Esophagus (tissue), 2 donors: ENCODE data around the gene S100A10. TPM values are rescaled to one million over a fixed set of nuclear protein-coding genes. Genes with fewer than 3 reads are reported as not detected.

Source experiments
- H3K27ac ChIP-seq, 2 donors: one replicate each; pipeline ENCODE4 v1.5.1; 2013; ENCODE audit warnings: low read depth in 2 of 2, mild to moderate bottlenecking in 2 of 2, inconsistent platforms in 1 of 2, low read length in 1 of 2, moderate library complexity in 1 of 2
- H3K27me3 ChIP-seq, 2 donors: one replicate each; pipeline ENCODE4 v1.6.1; 2013; ENCODE audit warnings: low read length in 2 of 2, control low read depth in 1 of 2, mild to moderate bottlenecking in 1 of 2; ENCODE audit not compliant: insufficient read depth in 2 of 2, control insufficient read depth in 1 of 2
- H3K36me3 ChIP-seq, 2 donors: one replicate each; pipeline ENCODE4 v1.6.1; 2013; ENCODE audit warnings: low read length in 1 of 2; ENCODE audit not compliant: control insufficient read depth in 2 of 2, insufficient read depth in 2 of 2
- H3K4me1 ChIP-seq, 2 donors: one replicate each; pipeline ENCODE4 v1.6.1; 2013; ENCODE audit warnings: low read length in 1 of 2; ENCODE audit not compliant: control insufficient read depth in 2 of 2, insufficient read depth in 2 of 2
- H3K4me3 ChIP-seq, 2 donors: one replicate each; pipeline ENCODE4 v1.5.1; 2013; ENCODE audit warnings: low read length in 2 of 2, mild to moderate bottlenecking in 2 of 2, low read depth in 1 of 2, moderate library complexity in 1 of 2
- H3K9me3 ChIP-seq, 2 donors: one replicate each; pipeline ENCODE4 v1.6.1; 2013; ENCODE audit warnings: mild to moderate bottlenecking in 2 of 2, low read depth in 1 of 2, low read length in 1 of 2, moderate library complexity in 1 of 2; ENCODE audit not compliant: control insufficient read depth in 2 of 2, insufficient read depth in 1 of 2
- WGBS, 2 donors: extraction: QIAGEN DNeasy Blood & Tissue Kit; methylation state at CpG; one replicate each; pipeline ENCODE4 v1.1.7; 2013; 5-methylcytosine and 5-hydroxymethylcytosine counted together
- polyA plus RNA-seq, 2 donors: library from polyadenylated mRNA; stranded (reverse); fragments of 200-250 nt; gene quantifications; one replicate each; pipeline ENCODE4 v1.2.3, GENCODE V29; 2013
- donor health status: healthy with polysubstance abuse.
- donor health status: Bipolar disorder and iron deficiency.

S100A10 gene
- polyA plus RNA-seq, 2 donors, result 1,247 to 2,455 TPM

DNA sequence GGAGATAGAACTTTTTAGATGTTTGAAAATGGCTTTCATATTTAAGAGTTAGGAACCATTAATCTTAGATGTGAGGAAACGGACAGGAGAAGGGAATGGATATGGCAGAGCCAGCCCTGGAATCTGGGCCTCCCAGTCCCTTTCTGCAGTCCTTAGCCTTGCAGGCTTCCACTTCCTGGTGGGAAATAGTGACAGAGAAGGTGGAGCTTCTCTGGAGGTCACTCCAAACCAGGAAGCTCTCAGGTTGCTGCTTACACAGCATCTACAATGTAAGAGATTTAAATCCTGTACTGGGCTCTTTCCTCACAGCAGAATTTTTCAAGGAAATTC is 40.6 kb upstream of the S100A10 start:
- Histone ChIP-seq H3K36me3 (peaks cover 10 to 19% of the 10 kb centered on the region in 2 donors), H3K27me3 (no peaks in the 10 kb centered on the region), H3K27ac (peak overlapping the region; percentile 91 to 93), H3K9me3 (no peaks in the 10 kb centered on the region), H3K4me1 (no peaks in the 10 kb centered on the region), H3K4me3 (peak overlapping the region; percentile 43 to 93)
- WGBS, 2 donors, result 34 to 50% methylated on average over 1 of the region's 1 CpG

DNA sequence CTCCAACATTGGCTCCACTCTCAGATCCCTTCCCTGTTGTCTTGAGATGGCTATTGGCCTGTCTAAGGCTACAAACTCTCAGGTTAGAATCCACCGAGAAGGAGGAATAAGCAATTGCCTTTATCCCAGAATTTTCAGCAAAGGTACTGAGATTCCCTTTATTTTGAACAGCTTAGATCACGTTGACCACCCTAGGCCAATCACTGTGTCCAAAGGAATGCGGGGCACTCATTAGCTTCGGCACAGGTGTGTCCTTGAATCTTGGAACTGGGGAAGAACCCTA is 36.2 kb upstream of the S100A10 start:
- Histone ChIP-seq H3K4me1 (no peaks in the 10 kb centered on the region), H3K27ac (peak overlapping the region; percentile 7 to 78), H3K27me3 (no peaks in the 10 kb centered on the region), H3K9me3 (no peaks in the 10 kb centered on the region), H3K36me3 (peaks cover 10 to 19% of the 10 kb centered on the region in 2 donors), H3K4me3 (no peak overlapping the region)
- WGBS, 2 donors, result 89 to 90% methylated on average over 4 of the region's 4 CpGs

DNA sequence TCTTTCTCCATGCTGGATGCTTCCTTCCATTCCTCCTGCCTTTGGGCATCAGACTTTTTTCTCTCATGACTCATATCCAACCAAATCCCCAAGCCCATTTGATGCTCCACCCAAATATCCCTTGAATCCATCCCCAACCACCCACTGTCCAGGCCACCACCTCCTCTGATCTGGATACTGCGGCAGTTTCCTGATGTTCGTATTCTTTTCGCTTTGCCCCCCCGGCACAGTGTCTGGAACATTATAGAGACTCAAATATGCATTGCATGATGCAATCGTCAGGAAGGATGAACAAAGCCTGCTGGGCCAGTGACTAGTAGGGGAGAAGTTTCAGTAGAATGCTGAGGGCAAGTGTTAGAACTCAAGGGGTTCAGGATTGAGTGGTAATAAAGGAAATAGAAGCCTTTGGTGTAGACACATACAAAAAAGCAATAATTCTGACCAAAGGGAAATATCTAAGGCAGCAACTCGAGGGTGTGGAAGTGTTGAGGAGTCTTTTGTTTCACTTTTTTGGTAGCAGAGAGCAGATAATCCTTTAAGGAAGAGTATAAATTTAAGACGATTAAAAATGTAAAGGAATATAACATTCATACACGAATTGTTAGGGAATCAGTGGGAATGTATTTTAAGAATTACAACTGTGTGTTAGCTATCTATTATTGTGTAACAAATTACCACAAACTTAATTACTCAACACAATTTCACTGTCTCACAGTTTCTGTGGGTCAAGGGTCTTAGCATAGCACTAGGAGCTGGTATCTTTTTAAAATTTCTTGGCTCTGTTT is 35.7 kb upstream of the S100A10 start:
- Histone ChIP-seq H3K27ac (peak overlapping the region; percentile 55 to 78), H3K27me3 (no peaks in the 10 kb centered on the region), H3K36me3 (peaks cover 10 to 19% of the 10 kb centered on the region in 2 donors), H3K9me3 (no peaks in the 10 kb centered on the region), H3K4me3 (no peak overlapping the region), H3K4me1 (no peaks in the 10 kb centered on the region)
- 66 to 82% methylated on average over 8 of the region's 8 CpGs for WGBS, 2 donors

DNA sequence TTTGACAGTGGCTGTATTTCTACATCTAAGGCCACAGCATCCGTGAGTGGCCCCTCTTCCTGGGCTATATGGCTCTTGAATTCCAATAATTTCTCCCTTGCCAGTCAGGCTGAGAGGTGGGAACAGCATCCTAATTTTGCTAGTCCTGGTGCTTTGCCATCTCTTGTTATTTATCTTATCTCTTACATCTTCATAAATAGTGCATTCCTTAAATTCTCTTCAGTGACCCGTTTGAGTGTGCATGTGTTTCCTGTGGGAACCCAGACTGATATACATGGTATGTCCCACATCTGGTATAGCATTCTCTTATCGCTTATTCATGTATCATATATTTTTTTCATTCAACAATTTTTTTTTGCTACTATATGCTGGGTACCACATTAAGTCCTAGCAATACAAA is 33.2 kb upstream of the S100A10 start:
- Histone ChIP-seq H3K4me1 (peaks cover 3 to 11% of the 10 kb centered on the region in 2 donors), H3K27ac (no peak overlapping the region), H3K27me3 (no peaks in the 10 kb centered on the region), H3K9me3 (no peaks in the 10 kb centered on the region), H3K4me3 (no peak overlapping the region), H3K36me3 (peaks cover 0 to 3% of the 10 kb centered on the region in 2 donors)
- 61 to 63% methylated on average over 3 of the region's 3 CpGs for WGBS, 2 donors

DNA sequence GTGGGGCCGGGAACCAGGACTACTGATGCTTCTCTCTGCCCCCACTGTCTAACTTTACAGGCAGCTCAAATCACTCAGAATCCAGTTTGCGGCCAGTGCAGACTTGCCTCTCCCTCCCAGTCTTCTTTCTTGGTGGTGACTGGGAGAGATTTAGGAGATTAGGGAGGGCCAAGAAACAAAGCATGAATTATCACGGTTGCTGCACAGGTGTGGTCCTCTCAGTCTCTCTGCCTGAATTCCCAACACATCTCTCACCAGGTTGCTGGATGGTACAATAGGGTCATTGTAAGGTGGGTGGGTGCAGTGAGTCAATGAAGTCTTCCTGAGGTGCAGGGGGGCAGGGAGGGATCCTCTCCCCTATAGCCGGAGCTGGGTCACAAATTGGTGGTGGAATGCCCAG is 30.6 kb upstream of the S100A10 start:
- peak overlapping the region; percentile 91 to 92 for H3K27ac ChIP-seq

DNA sequence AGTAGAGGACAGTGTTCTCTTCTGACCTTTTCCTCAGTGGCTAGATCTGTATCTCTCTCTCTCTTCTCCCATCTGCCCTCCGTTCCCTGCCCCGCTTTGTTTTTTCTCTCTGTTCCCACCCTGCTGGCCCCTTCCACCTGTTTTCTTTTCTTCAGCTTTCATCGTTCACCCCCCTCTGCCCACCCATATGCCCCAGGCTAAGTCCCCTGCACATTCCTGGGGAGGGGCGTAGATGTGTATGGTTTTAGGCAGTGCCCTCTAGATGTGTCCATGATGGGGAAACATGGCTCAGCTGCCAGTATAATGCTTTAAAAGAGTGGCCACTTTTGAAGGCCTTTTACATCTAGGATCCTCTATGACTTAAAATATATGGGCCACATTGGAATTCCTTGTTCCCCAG is 29.6 kb upstream of the S100A10 start:
- Histone ChIP-seq H3K36me3 (no peaks in the 10 kb centered on the region), H3K27ac (peak overlapping the region; percentile 91 to 92), H3K9me3 (no peaks in the 10 kb centered on the region), H3K4me1 (peaks cover 3 to 11% of the 10 kb centered on the region in 2 donors), H3K4me3 (no peak overlapping the region), H3K27me3 (no peaks in the 10 kb centered on the region)
- 76 to 86% methylated on average over 4 of the region's 4 CpGs for WGBS, 2 donors

More for the DNA sequence above, 30.6 kb upstream of the S100A10 start:
- H3K4me3 ChIP-seq, result no peak overlapping the region
- WGBS, 2 donors, result 51% methylated on average over 4 of the region's 4 CpGs
- H3K27me3 ChIP-seq, result no peaks in the 10 kb centered on the region
- H3K36me3 ChIP-seq, result no peaks in the 10 kb centered on the region
- peaks cover 3 to 11% of the 10 kb centered on the region in 2 donors for H3K4me1 ChIP-seq
- H3K9me3 ChIP-seq, result no peaks in the 10 kb centered on the region

DNA sequence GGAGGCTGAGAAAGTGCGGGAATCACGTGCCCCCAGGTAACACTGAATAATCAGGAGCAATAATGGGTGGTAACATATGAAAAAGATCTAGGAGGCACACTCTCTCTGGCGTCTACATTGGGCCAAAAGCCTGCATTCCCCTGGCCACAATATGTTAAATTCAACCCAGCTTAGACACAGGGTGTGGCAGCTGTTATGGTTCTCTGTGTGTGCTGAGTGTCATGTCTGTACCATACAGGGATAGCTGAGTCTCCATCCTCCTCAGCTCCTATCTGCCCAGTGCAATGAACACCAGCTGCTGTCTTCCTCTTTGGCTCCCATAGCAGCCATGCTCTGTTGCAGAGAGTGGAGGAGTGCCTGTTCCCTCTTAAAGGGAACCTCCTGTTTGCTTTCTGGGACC is 28.8 kb upstream of the S100A10 start:
- Histone ChIP-seq H3K27me3 (no peaks in the 10 kb centered on the region), H3K36me3 (no peaks in the 10 kb centered on the region), H3K9me3 (no peaks in the 10 kb centered on the region), H3K27ac (peak overlapping the region; percentile 76 to 91), H3K4me3 (no peak overlapping the region), H3K4me1 (peaks cover 3 to 11% of the 10 kb centered on the region in 2 donors)
- WGBS, 2 donors, result 46 to 49% methylated on average over 3 of the region's 3 CpGs

DNA sequence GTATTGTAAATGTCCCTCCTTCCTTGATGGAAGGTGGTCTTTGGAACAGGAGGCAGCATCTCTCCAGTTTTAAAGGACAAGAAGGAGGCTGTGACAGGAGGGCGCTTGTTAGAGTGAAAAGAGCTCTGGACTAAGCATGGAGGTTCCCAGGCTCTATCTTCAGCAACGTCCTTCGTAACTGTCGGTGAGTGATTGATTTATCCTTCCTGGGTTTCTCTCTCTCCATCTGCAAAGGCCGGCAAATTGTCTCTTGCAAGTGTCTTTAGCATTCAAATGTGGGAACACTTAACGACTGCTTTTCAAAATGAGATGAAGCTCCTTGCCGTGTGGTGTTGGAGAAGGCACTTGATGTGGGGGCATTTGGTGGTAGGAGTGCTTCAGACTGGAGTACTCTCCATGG is 27.9 kb upstream of the S100A10 start:
- WGBS, 2 donors, result 87 to 88% methylated on average over 7 of the region's 7 CpGs
- no peaks in the 10 kb centered on the region for H3K9me3 ChIP-seq
- H3K36me3 ChIP-seq, result no peaks in the 10 kb centered on the region
- no peaks in the 10 kb centered on the region for H3K27me3 ChIP-seq
- no peak overlapping the region for H3K4me3 ChIP-seq
- H3K4me1 ChIP-seq, result peaks cover 3 to 11% of the 10 kb centered on the region in 2 donors
- no peak overlapping the region for H3K27ac ChIP-seq

DNA sequence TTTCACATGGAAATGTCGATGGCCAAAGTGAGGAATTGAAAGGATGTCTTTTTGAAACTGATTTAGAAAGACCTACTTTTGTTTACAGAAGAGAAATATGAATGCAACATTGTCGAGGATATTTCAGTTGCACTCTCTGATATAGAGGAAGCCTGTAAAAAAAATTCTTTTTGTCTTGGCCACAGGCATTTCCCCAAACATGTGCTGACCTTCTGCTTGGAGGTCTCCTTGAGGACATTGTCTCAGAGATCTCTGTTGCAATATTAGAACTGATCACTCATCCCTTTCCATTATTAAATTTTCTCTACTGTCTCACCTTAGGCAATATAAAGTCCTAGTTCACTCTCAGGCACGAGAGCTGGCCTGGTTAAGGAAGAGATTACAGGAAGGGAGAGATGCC is 27.2 kb upstream of the S100A10 start:
- H3K4me3 ChIP-seq, result no peak overlapping the region
- H3K27me3 ChIP-seq, result no peaks in the 10 kb centered on the region
- no peak overlapping the region for H3K27ac ChIP-seq
- H3K9me3 ChIP-seq, result no peaks in the 10 kb centered on the region
- no peaks in the 10 kb centered on the region for H3K36me3 ChIP-seq
- peaks cover 3 to 11% of the 10 kb centered on the region in 2 donors for H3K4me1 ChIP-seq
- WGBS, 2 donors, result 66 to 67% methylated on average over 3 of the region's 3 CpGs

DNA sequence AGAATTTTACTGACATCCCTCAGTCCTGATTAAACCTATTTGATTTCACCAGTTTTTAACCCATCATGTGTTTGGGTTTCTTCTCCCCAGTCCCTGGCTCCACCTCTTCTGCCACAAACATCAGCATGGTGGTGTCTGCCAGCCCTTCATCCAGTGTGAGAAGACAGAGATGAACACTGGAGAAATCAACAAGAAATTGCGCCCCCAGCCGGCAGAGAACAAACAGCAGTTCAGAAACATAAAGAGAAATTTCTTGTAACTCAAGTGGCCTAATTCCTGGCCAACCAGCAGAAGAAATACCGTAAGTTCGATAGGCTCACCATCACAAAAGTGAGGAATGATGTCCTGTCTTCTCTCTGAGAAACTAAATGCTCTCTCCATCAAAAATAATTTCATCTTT is 24.9 kb upstream of the S100A10 start:
- H3K4me1 ChIP-seq, result peaks cover 3 to 10% of the 10 kb centered on the region in 2 donors
- WGBS, 2 donors, result 59 to 60% methylated on average over 4 of the region's 4 CpGs
- H3K9me3 ChIP-seq, result peaks cover 0 to 2% of the 10 kb centered on the region in 2 donors
- H3K4me3 ChIP-seq, result no peak overlapping the region
- H3K27me3 ChIP-seq, result no peaks in the 10 kb centered on the region
- no peak overlapping the region for H3K27ac ChIP-seq
- H3K36me3 ChIP-seq, result no peaks in the 10 kb centered on the region
